Kidney (tissue), 14 donors: ENCODE results near the gene PIK3CD. TPM values are rescaled to one million over a fixed set of nuclear protein-coding genes. Genes with fewer than 3 reads are reported as not detected.

Source experiments
- DNase-seq, 5 donors: peaks; one replicate each; pipeline ENCODE4 v3.0.0-alpha.2; 2013 to 2020
- FAIRE-seq: peaks from 2 replicates; lab custom pipeline; 2012; peaks lifted over from hg19 to GRCh38; lab: Jason Lieb, UNC
- H3K27ac ChIP-seq, 2 donors: one replicate each; pipeline ENCODE4 v1.7.0; 2013; ENCODE audit warnings: low read depth in 2 of 2, low read length in 2 of 2, inconsistent platforms in 1 of 2
- H3K27me3 ChIP-seq: one replicate; pipeline ENCODE4 v1.7.1; 2013; ENCODE audit warnings: low read length, inconsistent platforms; ENCODE audit not compliant: control insufficient read depth, insufficient read depth
- H3K36me3 ChIP-seq, 3 donors: one replicate each; pipeline versions ENCODE4 v1.7.0 to v1.7.1; 2013; ENCODE audit warnings: low read length in 3 of 3, control low read depth in 1 of 3, inconsistent platforms in 1 of 3; ENCODE audit not compliant: insufficient read depth in 3 of 3, control insufficient read depth in 2 of 3
- H3K4me1 ChIP-seq, 3 donors: one replicate each; pipeline versions ENCODE4 v1.7.0 to v1.7.1; 2013; ENCODE audit warnings: low read length in 3 of 3, inconsistent platforms in 1 of 3, low read depth in 1 of 3; ENCODE audit not compliant: control insufficient read depth in 2 of 3, insufficient read depth in 2 of 3
- H3K4me3 ChIP-seq, 3 donors: one replicate each; pipeline versions ENCODE4 v1.7.0 to v1.8.1; 2013; ENCODE audit warnings: low read length in 3 of 3, control low read depth in 1 of 3, inconsistent platforms in 1 of 3
- H3K9ac ChIP-seq, 3 donors: one replicate each; pipeline versions ENCODE4 v1.7.0 to v1.7.1; 2013; ENCODE audit warnings: low read length in 3 of 3, control low read depth in 1 of 3, inconsistent platforms in 1 of 3
- H3K9me3 ChIP-seq, 3 donors: one replicate each; pipeline versions ENCODE4 v1.7.0 to v1.7.1; 2013; ENCODE audit warnings: low read length in 3 of 3, control low read depth in 1 of 3, inconsistent platforms in 1 of 3; ENCODE audit not compliant: control insufficient read depth in 2 of 3, insufficient read depth in 1 of 3
- CTCF ChIP-seq: IDR thresholded peaks from 3 replicates; pipeline ENCODE4 v1.5.1; 2012; ENCODE audit warnings: mild to moderate bottlenecking, moderate library complexity, borderline replicate concordance; ENCODE audit not compliant: insufficient read depth; ENCODE audit errors: extremely low read depth
- intact Hi-C: fragments of 100-400 bp; cut with DNase I; formaldehyde crosslinking; loops from one replicate; pipeline ENCODE4 v1.11.1; 2022
- polyA plus RNA-seq: library from polyadenylated mRNA; stranded (reverse); fragments of 350-450 nt; fragmentation: Illumina TruSeq; extraction: RNeasy Lipid Tissue Mini Kit (QIAGEN cat#74804); gene quantifications from one replicate; pipeline ENCODE4 v1.2.3, GENCODE V29; 2014; ENCODE audit warnings: low read depth, low replicate concordance; ENCODE audit not compliant: insufficient read depth
- total RNA-seq: library from RNA; stranded (reverse); fragmentation: NEBNext Ultra II Directional; extraction: Animal tissue kit (Norgen Biotek cat#: 25700); gene quantifications from one replicate; pipeline ENCODE4 v1.2.1, GENCODE V29; 2021
- donor health status: control.
- donor health status: control.
- donor health status: control.
- donor health status: control.
- donor health status: control.
- donor health status: DM: yes; HTN: yes; CAD: no.
- donor health status: Normal renal cell carcinoma (clear cell type).

The PIK3CD gene
- total and polyA plus RNA-seq, 2 donors from 2014 or later, result 5.3 to 19.7 TPM

GRCh38 chr1:9609998-9610397, 41.5 kb upstream of the PIK3CD start:
- no peak overlapping the region for H3K9ac ChIP-seq
- DNase-seq (no peak), FAIRE-seq (no peak)
- peaks cover 0 to 8% (median 2%) of the 10 kb centered on the region in 3 donors for H3K36me3 ChIP-seq
- H3K4me1 ChIP-seq, result no peaks in the 10 kb centered on the region
- TF ChIP-seq CTCF, result no peak
- H3K9me3 ChIP-seq, result no peaks in the 10 kb centered on the region
- no peak overlapping the region for H3K4me3 ChIP-seq
- H3K27ac ChIP-seq, result no peak overlapping the region
- intact Hi-C loops, result no loop called here
- H3K27me3 ChIP-seq, result no peaks in the 10 kb centered on the region

GRCh38 chr1:9610548-9610947, 41.0 kb upstream of the PIK3CD start:
- peaks cover 0 to 8% (median 2%) of the 10 kb centered on the region in 3 donors for H3K36me3 ChIP-seq
- FAIRE-seq (no peak), DNase-seq (no peak)
- no peaks in the 10 kb centered on the region for H3K4me1 ChIP-seq
- no peaks in the 10 kb centered on the region for H3K9me3 ChIP-seq
- H3K27ac ChIP-seq, result no peak overlapping the region
- H3K4me3 ChIP-seq, result no peak overlapping the region
- intact Hi-C loops, result no loop called here
- no peak overlapping the region for H3K9ac ChIP-seq
- no peak for TF ChIP-seq CTCF
- H3K27me3 ChIP-seq, result no peaks in the 10 kb centered on the region

- H3K9ac ChIP-seq, result no peak overlapping the region
- peaks cover 0 to 8% (median 2%) of the 10 kb centered on the region in 3 donors for H3K36me3 ChIP-seq
- no peaks in the 10 kb centered on the region for H3K9me3 ChIP-seq
- TF ChIP-seq CTCF, result no peak
- no peak overlapping the region for H3K4me3 ChIP-seq
- no peaks in the 10 kb centered on the region for H3K27me3 ChIP-seq
- DNase-seq, result no peak
- no peaks in the 10 kb centered on the region for H3K4me1 ChIP-seq
- no peak overlapping the region for H3K27ac ChIP-seq
- intact Hi-C loops, result no loop called here
- no peak for FAIRE-seq
These were observed 39.8 kb upstream of the PIK3CD start for GRCh38 chr1:9611716-9612115.
